Trophoblast cell (in vitro differentiated cells and primary cell): Measurements from ENCODE around the gene MAPK4.

Experiments used
- DNase-seq, 2 donors: peaks; one replicate each; pipeline ENCODE4 v3.0.0-alpha.2; 2016
- H2AFZ ChIP-seq: 2 replicates; pipeline ENCODE4 v1.6.1; 2013; ENCODE audit warnings: low read length, moderate library complexity, mild to moderate bottlenecking; ENCODE audit not compliant: insufficient read depth, poor library complexity
- H2AK5ac ChIP-seq: 2 replicates; pipeline ENCODE4 v1.6.1; 2013; ENCODE audit warnings: mild to moderate bottlenecking, low read length
- H2BK120ac ChIP-seq: 2 replicates; pipeline ENCODE4 v1.6.1; 2013; ENCODE audit warnings: low read length, mild to moderate bottlenecking, moderate library complexity; ENCODE audit not compliant: insufficient read depth, poor library complexity
- H2BK12ac ChIP-seq: 2 replicates; pipeline ENCODE4 v1.6.1; 2013; ENCODE audit warnings: mild to moderate bottlenecking, low read length, moderate library complexity
- H2BK5ac ChIP-seq: 2 replicates; pipeline ENCODE4 v1.6.1; 2013; ENCODE audit warnings: low read length, low read depth, moderate library complexity, mild to moderate bottlenecking; ENCODE audit not compliant: poor library complexity
- H3K14ac ChIP-seq: 2 replicates; pipeline ENCODE4 v1.6.1; 2013; ENCODE audit warnings: mild to moderate bottlenecking, low read length
- H3K18ac ChIP-seq: 2 replicates; pipeline ENCODE4 v1.6.1; 2013; ENCODE audit warnings: mild to moderate bottlenecking, low read length
- H3K23ac ChIP-seq: 2 replicates; pipeline ENCODE4 v1.6.1; 2013; ENCODE audit warnings: low read length
- H3K27ac ChIP-seq: 2 replicates; pipeline ENCODE4 v1.5.1; 2013; ENCODE audit warnings: low read depth, mild to moderate bottlenecking, inconsistent platforms, low read length, moderate library complexity
- H3K27me3 ChIP-seq: 2 replicates; pipeline ENCODE4 v1.6.1; 2013; ENCODE audit warnings: inconsistent platforms, mild to moderate bottlenecking, low read length, moderate library complexity; ENCODE audit not compliant: insufficient read depth
- H3K36me3 ChIP-seq, 2 experiments: 1 replicate in 1 of 2; 2 replicates in 1 of 2; pipeline ENCODE4 v1.6.1; 2013; ENCODE audit warnings: low read length in 2 of 2, mild to moderate bottlenecking in 2 of 2, moderate library complexity in 1 of 2; ENCODE audit not compliant: insufficient read depth in 2 of 2, control insufficient read depth in 1 of 2
- H3K4ac ChIP-seq: 2 replicates; pipeline ENCODE4 v1.6.1; 2013; ENCODE audit warnings: low read depth, mild to moderate bottlenecking, low read length, moderate library complexity
- H3K4me1 ChIP-seq, 2 experiments: 1 replicate in 1 of 2; 2 replicates in 1 of 2; pipeline ENCODE4 v1.6.1; 2013; ENCODE audit warnings: low read length in 2 of 2, mild to moderate bottlenecking in 2 of 2, moderate library complexity in 1 of 2; ENCODE audit not compliant: insufficient read depth in 2 of 2, control insufficient read depth in 1 of 2
- H3K4me2 ChIP-seq: 2 replicates; pipeline ENCODE4 v1.6.1; 2013; ENCODE audit warnings: inconsistent platforms, mild to moderate bottlenecking, low read length, moderate library complexity
- H3K4me3 ChIP-seq: 2 replicates; pipeline ENCODE4 v1.5.1; 2013; ENCODE audit warnings: mild to moderate bottlenecking, low read depth, low read length, inconsistent platforms
- H3K79me1 ChIP-seq: one replicate; pipeline ENCODE4 v1.6.1; 2013; ENCODE audit warnings: low read length
- H3K79me2 ChIP-seq: 2 replicates; pipeline ENCODE4 v1.6.1; 2013; ENCODE audit warnings: low read length, mild to moderate bottlenecking; ENCODE audit not compliant: control insufficient read depth, insufficient read depth, poor library complexity
- H3K9ac ChIP-seq: 2 replicates; pipeline ENCODE4 v1.6.1; 2013; ENCODE audit warnings: mild to moderate bottlenecking, low read length
- H3K9me3 ChIP-seq: 2 replicates; pipeline ENCODE4 v1.6.1; 2013; ENCODE audit warnings: low read depth, mild to moderate bottlenecking, control low read depth, inconsistent platforms, low read length; ENCODE audit not compliant: insufficient read depth
- H4K12ac ChIP-seq: 2 replicates; pipeline ENCODE4 v1.6.1; 2013; ENCODE audit warnings: low read depth, mild to moderate bottlenecking, low read length, moderate library complexity
- H4K8ac ChIP-seq: 2 replicates; pipeline ENCODE4 v1.6.1; 2013; ENCODE audit warnings: low read depth, mild to moderate bottlenecking, low read length, moderate library complexity
- H4K91ac ChIP-seq: one replicate; pipeline ENCODE4 v1.6.1; 2013; ENCODE audit warnings: low read depth, mild to moderate bottlenecking, low read length, moderate library complexity
- WGBS: extraction: QIAGEN DNeasy Blood & Tissue Kit; methylation state at CpG from one replicate; pipeline ENCODE4 v1.1.7; 2013; ENCODE audit warnings: missing lambda C conversion rate; ENCODE audit not compliant: insufficient read length, insufficient coverage; ENCODE audit errors: extremely low coverage; 5-methylcytosine and 5-hydroxymethylcytosine counted together

MAPK4 gene

DNA sequence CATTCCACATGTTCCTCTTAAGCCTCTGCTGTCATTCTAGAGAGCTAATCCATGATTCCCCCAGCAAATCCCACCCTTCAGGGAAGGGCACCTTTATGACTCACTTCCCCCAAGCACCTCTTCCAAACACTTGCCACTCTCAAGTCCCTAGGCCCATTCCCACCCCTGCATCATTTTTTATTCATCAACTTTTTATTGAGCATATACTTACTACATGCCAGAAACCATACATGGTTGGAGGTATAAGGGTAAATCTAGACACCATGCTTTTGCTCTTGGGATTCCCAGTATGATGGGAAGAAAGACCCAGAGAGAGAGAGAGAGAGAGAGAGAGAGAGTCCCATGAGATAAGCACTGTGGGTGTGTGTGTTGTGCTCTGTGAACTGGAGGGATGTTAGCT is 87.9 kb downstream of the MAPK4 start:
- no peak overlapping the region for H2BK5ac ChIP-seq
- no peak overlapping the region for H4K8ac ChIP-seq
- H3K18ac ChIP-seq: no peak overlapping the region
- no peaks in the 10 kb centered on the region for H3K36me3 ChIP-seq
- no peak overlapping the region for H3K4me2 ChIP-seq
- H3K23ac ChIP-seq: no peak overlapping the region
- no peak overlapping the region for H4K12ac ChIP-seq
- H2AFZ ChIP-seq: no peak overlapping the region
- no peaks in the 10 kb centered on the region for H3K79me2 ChIP-seq
- peaks cover 2% of the 10 kb centered on the region for H3K9me3 ChIP-seq
- H2BK12ac ChIP-seq: no peak overlapping the region
- no peak overlapping the region for H3K4ac ChIP-seq
- H3K4me1 ChIP-seq: peaks cover 3 to 9% of the 10 kb centered on the region in 2 experiments
- no peak overlapping the region for H4K91ac ChIP-seq
- no peak overlapping the region for H3K4me3 ChIP-seq
- no peak overlapping the region for H3K14ac ChIP-seq
- H2BK120ac ChIP-seq: no peak overlapping the region
- H2AK5ac ChIP-seq: no peak overlapping the region
- no peak overlapping the region for H3K27ac ChIP-seq
- no peak overlapping the region for H3K9ac ChIP-seq
- H3K79me1 ChIP-seq: no peaks in the 10 kb centered on the region
- no peaks in the 10 kb centered on the region for H3K27me3 ChIP-seq
- DNase-seq: no peak

- Histone ChIP-seq H3K9ac (no peak overlapping the region), H4K8ac (no peak overlapping the region), H3K36me3 (no peaks in the 10 kb centered on the region), H3K4me1 (peaks cover 5 to 9% of the 10 kb centered on the region in 2 experiments), H4K12ac (no peak overlapping the region), H2BK12ac (no peak overlapping the region), H2AK5ac (no peak overlapping the region), H3K9me3 (peaks cover 2% of the 10 kb centered on the region), H2BK120ac (no peak overlapping the region), H4K91ac (no peak overlapping the region), H3K79me1 (no peaks in the 10 kb centered on the region), H2AFZ (no peak overlapping the region), H3K27me3 (no peaks in the 10 kb centered on the region), H3K4me2 (no peak overlapping the region), H3K79me2 (no peaks in the 10 kb centered on the region), H3K14ac (no peak overlapping the region), H3K4me3 (no peak overlapping the region), H3K27ac (no peak overlapping the region), H3K4ac (no peak overlapping the region), H3K18ac (no peak overlapping the region), H2BK5ac (no peak overlapping the region), H3K23ac (no peak overlapping the region)
- no CpG with 5 or more reads among the region's 4 CpGs for WGBS
- DNase-seq: peak; percentile 90 to 94
Observed at GRCh38 chr18:50649821-50650220, 89.9 kb downstream of the MAPK4 start.

- Histone ChIP-seq H3K14ac (no peak overlapping the region), H3K27ac (no peak overlapping the region), H3K9me3 (peaks cover 2% of the 10 kb centered on the region), H3K23ac (no peak overlapping the region), H3K9ac (no peak overlapping the region), H3K4ac (no peak overlapping the region), H2BK5ac (no peak overlapping the region), H3K18ac (no peak overlapping the region), H2AK5ac (no peak overlapping the region), H3K4me2 (no peak overlapping the region), H3K4me1 (peaks cover 5 to 9% of the 10 kb centered on the region in 2 experiments), H2BK12ac (no peak overlapping the region), H4K12ac (no peak overlapping the region), H2BK120ac (no peak overlapping the region), H3K36me3 (no peaks in the 10 kb centered on the region), H3K27me3 (no peaks in the 10 kb centered on the region), H3K79me1 (no peaks in the 10 kb centered on the region), H4K91ac (no peak overlapping the region), H3K79me2 (no peaks in the 10 kb centered on the region), H3K4me3 (no peak overlapping the region), H2AFZ (no peak overlapping the region), H4K8ac (no peak overlapping the region)
- WGBS: no CpG with 5 or more reads among the region's 7 CpGs
- peak; percentile 79 to 88 for DNase-seq
Observed at GRCh38 chr18:50651334-50651733, 91.4 kb downstream of the MAPK4 start.

DNA sequence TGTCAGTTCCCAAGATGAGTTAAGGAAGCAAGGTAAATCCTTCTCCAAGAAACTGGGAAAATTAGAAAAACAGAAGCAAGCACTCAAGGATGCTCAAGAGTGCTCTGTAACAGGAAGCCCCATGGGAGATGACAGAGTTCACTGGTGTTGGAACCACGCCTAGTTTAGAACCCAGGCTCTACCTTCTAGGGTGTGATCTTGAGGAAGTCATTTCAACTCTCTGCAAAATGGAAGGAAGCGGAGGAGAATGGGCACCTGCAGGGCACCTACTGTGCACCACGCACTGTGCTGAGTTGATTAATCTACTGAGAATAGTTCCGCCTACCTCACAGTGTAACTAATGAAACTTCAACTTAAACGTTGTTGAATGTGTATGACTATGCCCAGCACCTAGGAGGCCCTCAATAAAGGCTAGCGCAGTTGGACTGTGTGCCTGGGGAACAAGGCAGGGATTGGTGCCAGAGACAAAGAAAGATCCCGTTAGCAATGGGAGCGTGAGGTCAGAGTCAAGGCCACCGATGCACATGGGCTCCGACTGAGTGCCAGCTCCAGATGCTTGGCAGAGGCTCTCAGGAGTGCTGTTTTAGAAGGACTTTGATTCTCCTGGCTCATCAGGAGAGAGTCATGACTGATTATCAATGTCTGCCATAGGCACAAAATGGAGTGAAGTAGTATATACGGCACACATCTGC is 93.7 kb downstream of the MAPK4 start:
- Histone ChIP-seq H4K12ac (no peak overlapping the region), H2AFZ (no peak overlapping the region), H3K79me1 (no peaks in the 10 kb centered on the region), H3K4me1 (peaks cover 5 to 9% of the 10 kb centered on the region in 2 experiments), H3K27me3 (no peaks in the 10 kb centered on the region), H3K27ac (no peak overlapping the region), H2BK5ac (no peak overlapping the region), H3K9me3 (peaks cover 2% of the 10 kb centered on the region), H3K4me2 (no peak overlapping the region), H3K4ac (no peak overlapping the region), H3K9ac (no peak overlapping the region), H3K23ac (no peak overlapping the region), H3K4me3 (no peak overlapping the region), H2AK5ac (no peak overlapping the region), H2BK120ac (no peak overlapping the region), H3K14ac (no peak overlapping the region), H4K91ac (no peak overlapping the region), H4K8ac (no peak overlapping the region), H3K18ac (no peak overlapping the region), H2BK12ac (no peak overlapping the region), H3K79me2 (no peaks in the 10 kb centered on the region), H3K36me3 (no peaks in the 10 kb centered on the region)
- WGBS: no CpG with 5 or more reads among the region's 11 CpGs
- no peak for DNase-seq
